Retina (tissue), 1 donor: ENCODE data around the gene NSL1.

Experiments
- DNase-seq: peaks from one replicate; pipeline ENCODE4 v3.0.0-alpha.2; 2016

The NSL1 gene

DNA sequence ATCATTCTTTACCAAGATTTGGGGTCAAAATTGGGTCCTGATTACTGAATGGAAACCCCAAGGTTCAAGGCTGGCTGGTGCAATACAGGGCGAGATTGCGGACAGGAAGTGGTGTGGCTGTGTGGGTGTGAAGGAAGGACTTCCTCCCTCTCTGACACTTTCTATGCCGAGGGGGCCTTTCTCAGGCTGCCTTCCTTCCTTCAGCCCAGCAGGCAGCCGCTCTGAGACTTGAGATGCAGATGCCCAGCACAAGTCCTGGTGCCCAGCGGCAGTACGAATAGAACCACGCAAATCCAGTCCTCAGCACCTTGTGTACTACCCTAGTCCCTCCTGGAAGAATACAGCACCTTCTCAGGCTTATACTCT, 108.2 kb downstream of the NSL1 start:
- no peak for DNase-seq

DNA sequence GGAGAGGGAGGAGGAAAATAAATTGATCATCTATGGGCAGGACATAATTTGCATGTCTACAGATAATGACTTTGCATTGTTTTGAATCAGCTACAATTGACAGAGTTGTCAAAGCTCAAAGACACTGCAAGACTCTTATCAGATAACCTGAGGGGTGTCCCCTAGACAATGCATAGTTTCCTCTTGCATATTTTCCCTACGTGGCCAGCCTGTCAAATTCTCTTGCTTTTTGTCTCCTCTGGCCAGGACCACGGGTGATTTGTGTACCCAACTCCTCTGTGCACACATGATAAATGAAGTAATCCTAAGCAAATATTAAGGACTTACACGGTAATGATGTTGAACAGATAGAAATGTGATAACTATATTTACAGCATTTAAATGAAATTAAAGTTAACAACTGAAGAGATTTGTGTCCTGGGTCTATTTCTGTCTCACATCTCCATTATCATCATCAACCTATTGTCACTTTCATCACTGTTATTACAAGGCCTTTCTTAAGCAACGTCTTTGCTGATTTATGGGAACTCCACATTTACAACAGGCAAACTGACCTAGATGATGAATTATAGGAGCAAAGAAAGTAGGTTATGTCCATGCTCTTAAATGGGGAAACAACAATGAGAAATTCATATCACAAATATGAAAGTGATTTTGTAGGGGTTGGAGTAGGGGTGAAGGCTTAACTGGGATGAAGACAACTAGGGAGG, 110.7 kb downstream of the NSL1 start:
- DNase-seq = no peak

DNA sequence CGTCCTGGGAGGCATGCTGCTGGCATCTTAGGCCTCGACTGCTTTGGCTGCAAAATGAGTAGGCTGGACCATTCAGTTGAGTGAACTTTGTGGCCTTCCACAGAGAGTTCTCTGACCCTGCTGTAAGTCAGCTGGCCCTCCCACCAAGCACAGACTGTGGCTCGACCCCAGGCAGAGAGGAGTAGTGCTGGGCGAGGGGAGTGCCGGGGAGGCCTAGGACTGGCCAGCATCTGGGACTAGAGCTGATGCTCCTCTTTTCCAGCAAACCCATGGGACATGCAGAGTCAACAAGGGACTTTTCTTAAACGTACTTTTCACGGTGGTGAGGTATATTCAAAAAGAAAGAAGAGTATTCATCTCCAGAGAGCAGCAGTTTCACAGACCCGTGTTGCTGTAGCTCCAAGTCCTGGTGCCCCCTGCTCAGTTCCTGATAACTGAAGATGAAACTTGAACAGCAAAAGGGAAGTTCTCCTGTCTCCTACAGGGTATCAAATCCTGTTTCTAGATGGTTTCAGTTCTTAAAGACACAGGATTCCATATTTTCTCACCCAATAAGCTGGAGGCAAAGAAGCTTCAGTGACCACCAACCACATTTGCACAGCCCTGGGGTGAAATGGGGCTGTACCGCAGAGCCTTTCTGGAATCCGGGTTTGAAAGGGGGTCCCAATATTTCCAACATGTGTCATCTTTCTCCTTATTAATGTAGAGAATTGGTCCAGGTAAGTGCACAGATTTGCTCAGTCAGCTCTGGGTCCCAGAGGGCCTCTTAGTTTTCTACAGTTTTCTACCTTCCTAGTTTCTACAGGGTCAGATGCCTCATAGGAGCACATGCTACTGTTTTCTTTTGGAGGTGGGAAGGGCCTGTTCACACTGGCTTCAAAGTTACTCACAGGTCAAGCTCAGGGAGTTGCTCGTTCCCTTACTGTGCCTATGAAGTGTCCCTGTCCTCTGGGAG, 112.8 kb downstream of the NSL1 start:
- no peak for DNase-seq

DNA sequence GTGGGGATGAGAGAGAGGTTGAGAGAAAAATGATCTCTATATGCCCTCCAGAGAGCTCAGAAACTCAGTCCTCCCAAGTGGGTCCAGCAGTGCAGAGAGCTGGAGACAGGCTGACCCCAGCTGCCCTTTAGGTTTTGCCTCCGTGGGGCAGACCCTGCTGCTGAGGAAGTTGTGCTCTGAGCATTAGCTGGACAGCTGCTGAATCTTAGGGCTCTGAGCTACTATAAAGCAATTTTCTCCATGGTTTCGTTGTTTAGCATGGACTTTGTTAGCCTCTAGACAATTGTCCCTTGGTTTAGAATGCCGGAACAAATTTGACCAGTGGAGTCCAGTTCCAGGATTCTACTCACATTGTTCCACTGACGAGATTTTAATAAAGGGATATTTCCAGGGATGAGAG, 114.0 kb downstream of the NSL1 start:
- DNase-seq = no peak

DNA sequence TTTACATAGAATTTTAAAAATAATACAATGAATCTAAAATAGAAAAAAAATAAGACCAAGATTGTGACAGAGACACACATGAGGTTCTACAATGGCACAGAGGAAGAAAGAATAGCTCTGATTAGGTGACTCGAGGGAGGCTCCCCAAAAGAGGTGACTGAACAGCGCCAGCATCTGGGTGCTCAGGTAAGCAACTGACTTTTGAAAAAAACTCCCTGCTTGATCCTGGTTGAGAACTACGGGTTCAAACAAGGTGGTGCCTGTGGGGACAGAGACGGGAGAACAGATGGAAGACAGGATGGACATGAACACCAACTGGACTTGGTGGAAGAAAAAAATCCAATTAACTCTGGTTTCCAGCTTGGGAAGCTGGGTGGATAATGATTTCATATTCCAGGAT, 114.4 kb downstream of the NSL1 start:
- DNase-seq = no peak
